SJCRH30 (cell line): ENCODE data around the gene CUL9. TPM values are rescaled to one million over a fixed set of nuclear protein-coding genes. Genes with fewer than 3 reads are reported as not detected.

ENCODE experiments used
- DNase-seq, 2 experiments: peaks; one replicate each; pipeline ENCODE4 v3.0.0-alpha.2; 2015 to 2020
- H3K27ac ChIP-seq: fragments of 250-450 bp; sonication (Bioruptor Pico); 2 replicates; pipeline ENCODE4 v1.5.1; 2020; ENCODE audit warnings: mild to moderate bottlenecking, moderate library complexity
- H3K27me3 ChIP-seq: fragments of 250-450 bp; sonication (Bioruptor Pico); 2 replicates; pipeline ENCODE4 v1.5.1; 2020; ENCODE audit warnings: mild to moderate bottlenecking, moderate library complexity
- H3K36me3 ChIP-seq: fragments of 250-450 bp; sonication (Bioruptor Pico); 2 replicates; pipeline ENCODE4 v1.5.1; 2020; ENCODE audit warnings: mild to moderate bottlenecking, moderate library complexity
- H3K4me1 ChIP-seq: fragments of 250-450 bp; sonication (Bioruptor Pico); 2 replicates; pipeline ENCODE4 v1.5.1; 2020; ENCODE audit warnings: mild to moderate bottlenecking, moderate library complexity
- H3K4me3 ChIP-seq: fragments of 250-450 bp; sonication (Bioruptor Pico); 2 replicates; pipeline ENCODE4 v1.5.1; 2020; ENCODE audit warnings: mild to moderate bottlenecking, moderate library complexity
- H3K9me3 ChIP-seq: fragments of 250-450 bp; sonication (Bioruptor Pico); replicated peaks from 2 replicates; pipeline ENCODE4 v1.5.1; 2020; ENCODE audit warnings: mild to moderate bottlenecking, moderate library complexity
- total RNA-seq: library from RNA; depleted of rRNA; stranded (reverse); fragments of >200 nt; shearing (Covaris generic); gene quantifications from 2 replicates; pipeline ENCODE4 v1.2.3, GENCODE V29; 2014

The CUL9 gene
- total RNA-seq, 1 experiment from 2014 or later = 14.5 TPM

- Histone ChIP-seq H3K36me3 (peaks cover 4% of the 10 kb centered on the region; the same call in 1 of the 2 replicates), H3K27ac (no peak overlapping the region), H3K4me1 (no peaks in the 10 kb centered on the region), H3K9me3 (no peaks in the 10 kb centered on the region), H3K4me3 (no peak overlapping the region), H3K27me3 (no peaks in the 10 kb centered on the region)
- DNase-seq = peak; percentile 21 to 23
Measured at GRCh38 chr6:43221046-43221972, 39.3 kb downstream of the CUL9 start.

GRCh38 chr6:43222418-43223059, 40.5 kb downstream of the CUL9 start:
- no peaks in the 10 kb centered on the region for H3K4me1 ChIP-seq
- DNase-seq = no peak
- H3K4me3 ChIP-seq = no peak overlapping the region
- H3K9me3 ChIP-seq = no peaks in the 10 kb centered on the region
- H3K27ac ChIP-seq = no peak overlapping the region
- no peaks in the 10 kb centered on the region for H3K27me3 ChIP-seq
- H3K36me3 ChIP-seq = peaks cover 2% of the 10 kb centered on the region; the same call in 1 of the 2 replicates

GRCh38 chr6:43223175-43223574, 41.2 kb downstream of the CUL9 start:
- Histone ChIP-seq H3K4me3 (no peak overlapping the region), H3K36me3 (peaks cover 2% of the 10 kb centered on the region; the same call in 1 of the 2 replicates), H3K9me3 (no peaks in the 10 kb centered on the region), H3K27ac (no peak overlapping the region), H3K4me1 (no peaks in the 10 kb centered on the region), H3K27me3 (no peaks in the 10 kb centered on the region)
- DNase-seq = no peak

- Histone ChIP-seq H3K9me3 (no peaks in the 10 kb centered on the region), H3K4me1 (no peaks in the 10 kb centered on the region), H3K27ac (no peak overlapping the region), H3K27me3 (no peaks in the 10 kb centered on the region), H3K4me3 (no peak overlapping the region), H3K36me3 (0 out of 2 replicates have a peak, but pooled peaks cover 2% of the 10 kb centered on the region)
- no peak for DNase-seq
Measured at GRCh38 chr6:43226192-43226851, 44.3 kb downstream of the CUL9 start.

GRCh38 chr6:43228951-43229802, 47.2 kb downstream of the CUL9 start, which contains the start of gene DNPH1:
DNPH1 (minus strand) TSS chr6:43229481; CDS start chr6:43229456, 25 bp downstream.
- H3K9me3 ChIP-seq = no peaks in the 10 kb centered on the region
- H3K36me3 ChIP-seq = no peaks in the 10 kb centered on the region
- H3K27ac ChIP-seq = no peak within 1 kb of the TSS; the same call in 1 of the 2 replicates
- H3K4me3 ChIP-seq = peak within 1 kb of the TSS; percentile 64
- H3K4me1 ChIP-seq = no peaks in the 10 kb centered on the region
- peak; percentile 73 to 82 for DNase-seq
- H3K27me3 ChIP-seq = no peaks in the 10 kb centered on the region

GRCh38 chr6:43229803-43230620, 48.0 kb downstream of the CUL9 start:
- Histone ChIP-seq H3K36me3 (no peaks in the 10 kb centered on the region), H3K4me1 (no peaks in the 10 kb centered on the region), H3K4me3 (peak overlapping the region; percentile 64), H3K9me3 (no peaks in the 10 kb centered on the region), H3K27ac (no peak overlapping the region), H3K27me3 (no peaks in the 10 kb centered on the region)
- no peak for DNase-seq

GRCh38 chr6:43231053-43231452, 49.1 kb downstream of the CUL9 start:
- no peak overlapping the region for H3K4me3 ChIP-seq
- H3K27ac ChIP-seq = no peak overlapping the region
- H3K36me3 ChIP-seq = no peaks in the 10 kb centered on the region
- no peaks in the 10 kb centered on the region for H3K9me3 ChIP-seq
- peaks cover under 1% of the 10 kb centered on the region; the same call in 1 of the 2 replicates for H3K27me3 ChIP-seq
- no peaks in the 10 kb centered on the region for H3K4me1 ChIP-seq
- no peak for DNase-seq

GRCh38 chr6:43231735-43232450, 49.9 kb downstream of the CUL9 start:
- Histone ChIP-seq H3K27ac (no peak overlapping the region), H3K9me3 (no peaks in the 10 kb centered on the region), H3K27me3 (peaks cover 3% of the 10 kb centered on the region; the same call in 1 of the 2 replicates), H3K4me3 (no peak overlapping the region), H3K4me1 (no peaks in the 10 kb centered on the region), H3K36me3 (no peaks in the 10 kb centered on the region)
- no peak for DNase-seq

- Histone ChIP-seq H3K9me3 (no peaks in the 10 kb centered on the region), H3K27ac (no peak overlapping the region), H3K4me1 (no peaks in the 10 kb centered on the region), H3K27me3 (peaks cover 8% of the 10 kb centered on the region; the same call in 1 of the 2 replicates), H3K36me3 (no peaks in the 10 kb centered on the region), H3K4me3 (no peak overlapping the region)
- DNase-seq = no peak
Measured at GRCh38 chr6:43235841-43236240, 53.8 kb downstream of the CUL9 start.

GRCh38 chr6:43239054-43239453, 57.1 kb downstream of the CUL9 start:
- Histone ChIP-seq H3K9me3 (no peaks in the 10 kb centered on the region), H3K36me3 (no peaks in the 10 kb centered on the region), H3K4me1 (no peaks in the 10 kb centered on the region), H3K4me3 (no peak overlapping the region), H3K27me3 (peaks cover 8% of the 10 kb centered on the region; the same call in 1 of the 2 replicates), H3K27ac (no peak overlapping the region)
- no peak for DNase-seq

GRCh38 chr6:43240950-43241349, 59.0 kb downstream of the CUL9 start:
- no peak for DNase-seq
- Histone ChIP-seq H3K27ac (no peak overlapping the region), H3K9me3 (no peaks in the 10 kb centered on the region), H3K4me3 (no peak overlapping the region), H3K36me3 (no peaks in the 10 kb centered on the region), H3K27me3 (peaks cover 13% of the 10 kb centered on the region), H3K4me1 (no peaks in the 10 kb centered on the region)

- no peak for DNase-seq
- Histone ChIP-seq H3K4me3 (no peak overlapping the region), H3K4me1 (no peaks in the 10 kb centered on the region), H3K9me3 (no peaks in the 10 kb centered on the region), H3K27me3 (peaks cover 10% of the 10 kb centered on the region; the same call in 1 of the 2 replicates), H3K27ac (no peak overlapping the region), H3K36me3 (no peaks in the 10 kb centered on the region)
Measured at GRCh38 chr6:43241446-43241845, 59.5 kb downstream of the CUL9 start.
